GM19238 (cell line): Measurements from ENCODE around the gene RSPO3.

Experiments used
- DNase-seq: peaks from one replicate; pipeline ENCODE4 v3.0.0; 2011; ENCODE audit warnings: low spot score; ENCODE audit not compliant: insufficient read length

The RSPO3 gene

GRCh38 chr6:127160484-127160883 is 42.0 kb downstream of the RSPO3 start:
- no peak for DNase-seq

- no peak for DNase-seq
Observed at GRCh38 chr6:127162836-127163235, 44.4 kb downstream of the RSPO3 start.

- DNase-seq = no peak
Observed at GRCh38 chr6:127164036-127164435, 45.6 kb downstream of the RSPO3 start.

GRCh38 chr6:127164565-127164964 is 46.1 kb downstream of the RSPO3 start:
- no peak for DNase-seq

- no peak for DNase-seq
Observed at GRCh38 chr6:127173156-127173940, 54.9 kb downstream of the RSPO3 start.

GRCh38 chr6:127176146-127176545 is 57.7 kb downstream of the RSPO3 start:
- DNase-seq = no peak

- DNase-seq = no peak
Observed at GRCh38 chr6:127177030-127177922, 58.8 kb downstream of the RSPO3 start.

GRCh38 chr6:127177923-127178231 is 59.4 kb downstream of the RSPO3 start:
- no peak for DNase-seq

- no peak for DNase-seq
Observed at GRCh38 chr6:127178746-127179145, 60.3 kb downstream of the RSPO3 start.

GRCh38 chr6:127180426-127180825 is 62.0 kb downstream of the RSPO3 start:
- DNase-seq = no peak

- DNase-seq = no peak
Observed at GRCh38 chr6:127182501-127182900, 64.0 kb downstream of the RSPO3 start.

- no peak for DNase-seq
Observed at GRCh38 chr6:127185437-127185995, 67.0 kb downstream of the RSPO3 start.

GRCh38 chr6:127186889-127187288 is 68.4 kb downstream of the RSPO3 start:
- no peak for DNase-seq

GRCh38 chr6:127188744-127189143 is 70.3 kb downstream of the RSPO3 start:
- DNase-seq = no peak

- no peak for DNase-seq
Observed at GRCh38 chr6:127190552-127190951, 72.1 kb downstream of the RSPO3 start.

- no peak for DNase-seq
Observed at GRCh38 chr6:127191716-127192115, 73.2 kb downstream of the RSPO3 start.

GRCh38 chr6:127192911-127193541 is 74.6 kb downstream of the RSPO3 start:
- no peak for DNase-seq

GRCh38 chr6:127195833-127196232 is 77.4 kb downstream of the RSPO3 start:
- no peak for DNase-seq

GRCh38 chr6:127198549-127198948 is 80.1 kb downstream of the RSPO3 start:
- DNase-seq = no peak

- DNase-seq = no peak
Observed at GRCh38 chr6:127199470-127199869, 81.0 kb downstream of the RSPO3 start.

GRCh38 chr6:127200114-127200513 is 81.6 kb downstream of the RSPO3 start:
- no peak for DNase-seq

- no peak for DNase-seq
Observed at GRCh38 chr6:127201321-127201720, 82.8 kb downstream of the RSPO3 start.
